ENCODE results near the gene OSBPL7. TPM values are rescaled to one million over a fixed set of nuclear protein-coding genes. Genes with fewer than 3 reads are reported as not detected.
A peak's percentile ranks its signal among the peaks of the same experiment; 100 is the strongest.

The OSBPL7 gene
- total and polyA plus RNA-seq, 2 of the 13 experiments (the other 11 are each of a cell fraction or from before 2014, with no cell fraction given) = 4.7 to 6.6 TPM

DNA sequence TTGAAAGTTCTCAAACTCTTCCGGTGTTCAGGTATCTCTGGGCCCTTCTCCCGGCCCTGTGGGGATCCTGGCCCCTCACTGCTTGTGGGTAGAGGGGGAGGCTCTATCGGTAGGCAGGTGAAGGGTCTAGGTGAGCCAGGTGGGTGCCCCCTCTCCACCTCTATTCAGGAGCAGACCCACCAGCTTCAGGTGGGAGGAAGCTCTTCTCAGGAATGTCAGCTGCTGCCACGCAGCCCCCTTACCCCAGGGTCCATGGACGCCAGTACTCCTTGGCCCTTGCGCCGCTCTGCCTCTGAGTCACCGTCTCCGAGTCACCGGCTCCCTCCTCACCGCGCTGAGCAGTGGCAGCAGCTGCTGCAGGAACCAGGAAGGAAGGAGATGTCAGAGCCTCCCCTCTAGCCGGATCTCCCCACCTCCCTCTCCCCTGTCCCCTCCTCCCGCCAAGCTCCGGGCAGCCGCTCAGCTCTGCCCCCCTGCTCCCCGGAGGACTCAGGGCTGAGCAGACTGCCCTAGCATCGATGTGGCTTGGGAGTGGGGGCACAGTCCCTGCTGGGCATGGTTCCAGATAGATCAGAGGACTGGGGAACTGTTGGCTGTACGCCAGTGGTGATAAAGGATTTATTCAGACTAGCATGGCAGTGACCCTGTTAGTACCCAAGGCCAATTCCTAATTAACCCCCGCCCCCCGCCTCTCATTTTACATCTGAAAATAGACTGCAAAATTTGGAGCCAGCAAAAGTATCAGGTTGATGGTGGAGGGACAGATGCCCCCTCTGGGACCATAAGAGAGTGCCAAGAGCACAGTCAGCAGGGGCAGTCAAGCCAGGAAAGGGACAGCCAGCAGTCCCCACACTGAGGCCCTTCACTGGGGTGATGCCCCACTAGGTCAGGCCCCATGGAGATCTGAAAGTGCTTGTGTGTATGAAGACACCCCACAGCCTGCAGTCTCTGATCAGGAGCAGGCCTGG is at the start of gene OSBPL7 (continued):
- TF ChIP-seq, protein P1, sequence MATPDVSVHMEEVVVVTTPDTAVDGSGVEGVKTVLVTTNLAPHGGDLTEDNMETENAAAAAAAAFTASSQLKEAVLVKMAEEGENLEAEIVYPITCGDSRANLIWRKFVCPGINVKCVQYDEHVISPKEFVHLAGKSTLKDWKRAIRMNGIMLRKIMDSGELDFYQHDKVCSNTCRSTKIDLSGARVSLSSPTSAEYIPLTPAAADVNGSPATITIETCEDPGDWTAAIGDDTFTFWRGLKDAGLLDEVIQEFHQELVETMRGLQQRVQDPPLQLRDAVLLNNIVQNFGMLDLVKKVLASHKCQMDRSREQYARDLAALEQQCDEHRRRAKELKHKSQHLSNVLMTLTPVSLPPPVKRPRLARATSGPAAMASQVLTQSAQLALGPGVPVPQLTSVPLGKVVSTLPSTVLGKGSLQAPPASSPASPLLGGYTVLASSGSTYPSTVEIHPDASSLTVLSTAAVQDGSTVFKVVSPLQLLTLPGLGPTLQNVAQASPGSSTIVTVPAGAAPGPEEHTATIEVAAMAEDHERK (CRISPR knock-in tag; IDR thresholded peaks at IDR 0.05; ENCODE audit: low read depth) = no peak
- no peak for TF ChIP-seq RAD51 (IDR thresholded peaks at IDR 0.05; ENCODE audit: borderline replicate concordance)
- no peak for TF ChIP-seq MBD4 (IDR thresholded peaks at IDR 0.05; ENCODE audit: borderline replicate concordance, low read length)
- TF ChIP-seq, protein P2, sequence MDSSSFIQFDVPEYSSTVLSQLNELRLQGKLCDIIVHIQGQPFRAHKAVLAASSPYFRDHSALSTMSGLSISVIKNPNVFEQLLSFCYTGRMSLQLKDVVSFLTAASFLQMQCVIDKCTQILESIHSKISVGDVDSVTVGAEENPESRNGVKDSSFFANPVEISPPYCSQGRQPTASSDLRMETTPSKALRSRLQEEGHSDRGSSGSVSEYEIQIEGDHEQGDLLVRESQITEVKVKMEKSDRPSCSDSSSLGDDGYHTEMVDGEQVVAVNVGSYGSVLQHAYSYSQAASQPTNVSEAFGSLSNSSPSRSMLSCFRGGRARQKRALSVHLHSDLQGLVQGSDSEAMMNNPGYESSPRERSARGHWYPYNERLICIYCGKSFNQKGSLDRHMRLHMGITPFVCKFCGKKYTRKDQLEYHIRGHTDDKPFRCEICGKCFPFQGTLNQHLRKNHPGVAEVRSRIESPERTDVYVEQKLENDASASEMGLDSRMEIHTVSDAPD (CRISPR knock-in tag; IDR thresholded peaks at IDR 0.05) = 0 out of 2 replicates have a peak, but pooled peaks have one; percentile 58
- peak; percentile 53; the same call in 1 of the 3 replicates for TF ChIP-seq MXI1 (IDR thresholded peaks at IDR 0.05; ENCODE audit: borderline replicate concordance, low read depth, low read length)
- TF ChIP-seq, protein P3, sequence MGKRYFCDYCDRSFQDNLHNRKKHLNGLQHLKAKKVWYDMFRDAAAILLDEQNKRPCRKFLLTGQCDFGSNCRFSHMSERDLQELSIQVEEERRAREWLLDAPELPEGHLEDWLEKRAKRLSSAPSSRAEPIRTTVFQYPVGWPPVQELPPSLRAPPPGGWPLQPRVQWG (CRISPR knock-in tag; IDR thresholded peaks at IDR 0.05; ENCODE audit: borderline replicate concordance, low read depth) = no peak
- no peak for TF ChIP-seq HHEX (CRISPR knock-in tag; IDR thresholded peaks at IDR 0.05)
- TF ChIP-seq, protein P4, sequence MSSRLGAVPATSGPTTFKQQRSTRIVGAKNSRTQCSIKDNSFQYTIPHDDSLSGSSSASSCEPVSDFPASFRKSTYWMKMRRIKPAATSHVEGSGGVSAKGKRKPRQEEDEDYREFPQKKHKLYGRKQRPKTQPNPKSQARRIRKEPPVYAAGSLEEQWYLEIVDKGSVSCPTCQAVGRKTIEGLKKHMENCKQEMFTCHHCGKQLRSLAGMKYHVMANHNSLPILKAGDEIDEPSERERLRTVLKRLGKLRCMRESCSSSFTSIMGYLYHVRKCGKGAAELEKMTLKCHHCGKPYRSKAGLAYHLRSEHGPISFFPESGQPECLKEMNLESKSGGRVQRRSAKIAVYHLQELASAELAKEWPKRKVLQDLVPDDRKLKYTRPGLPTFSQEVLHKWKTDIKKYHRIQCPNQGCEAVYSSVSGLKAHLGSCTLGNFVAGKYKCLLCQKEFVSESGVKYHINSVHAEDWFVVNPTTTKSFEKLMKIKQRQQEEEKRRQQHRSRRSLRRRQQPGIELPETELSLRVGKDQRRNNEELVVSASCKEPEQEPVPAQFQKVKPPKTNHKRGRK (CRISPR knock-in tag; IDR thresholded peaks at IDR 0.05) = no peak
- TF ChIP-seq, protein P5, sequence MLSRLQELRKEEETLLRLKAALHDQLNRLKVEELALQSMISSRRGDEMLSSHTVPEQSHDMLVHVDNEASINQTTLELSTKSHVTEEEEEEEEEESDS (CRISPR knock-in tag; IDR thresholded peaks at IDR 0.05; ENCODE audit: borderline replicate concordance) = peak; percentile 42; the same call in 1 of the 2 replicates
- no peak for TF ChIP-seq POLR2AphosphoS2 (IDR thresholded peaks at IDR 0.05; ENCODE audit: low read depth, low read length)
- TF ChIP-seq ZNF841 (CRISPR knock-in tag; IDR thresholded peaks at IDR 0.05; ENCODE audit: borderline replicate concordance) = no peak
- no peak for TF ChIP-seq NRL (CRISPR knock-in tag; IDR thresholded peaks at IDR 0.05; ENCODE audit: borderline replicate concordance)
- TF ChIP-seq KAT7 (CRISPR knock-in tag; IDR thresholded peaks at IDR 0.05; ENCODE audit: borderline replicate concordance) = peak; percentile 92
- TF ChIP-seq KAT2B (IDR thresholded peaks at IDR 0.05; ENCODE audit: borderline replicate concordance, low read depth, low read length) = no peak
- TF ChIP-seq FOSL2 (CRISPR knock-in tag; IDR thresholded peaks at IDR 0.05) = peak; percentile 70
- TF ChIP-seq GPN1 (CRISPR knock-in tag; IDR thresholded peaks at IDR 0.05; ENCODE audit: borderline replicate concordance) = no peak
- TF ChIP-seq ZNF431 (CRISPR knock-in tag; IDR thresholded peaks at IDR 0.05; ENCODE audit: borderline replicate concordance, low read depth) = no peak
- no peak for TF ChIP-seq EED (CRISPR knock-in tag; IDR thresholded peaks at IDR 0.05)
- TF ChIP-seq PHF8 (CRISPR knock-in tag; IDR thresholded peaks at IDR 0.05) = peak; percentile 59
- no peak; the same call in 1 of the 2 replicates for TF ChIP-seq ZNF160 (CRISPR knock-in tag; IDR thresholded peaks at IDR 0.05)
- TF ChIP-seq, protein P6, sequence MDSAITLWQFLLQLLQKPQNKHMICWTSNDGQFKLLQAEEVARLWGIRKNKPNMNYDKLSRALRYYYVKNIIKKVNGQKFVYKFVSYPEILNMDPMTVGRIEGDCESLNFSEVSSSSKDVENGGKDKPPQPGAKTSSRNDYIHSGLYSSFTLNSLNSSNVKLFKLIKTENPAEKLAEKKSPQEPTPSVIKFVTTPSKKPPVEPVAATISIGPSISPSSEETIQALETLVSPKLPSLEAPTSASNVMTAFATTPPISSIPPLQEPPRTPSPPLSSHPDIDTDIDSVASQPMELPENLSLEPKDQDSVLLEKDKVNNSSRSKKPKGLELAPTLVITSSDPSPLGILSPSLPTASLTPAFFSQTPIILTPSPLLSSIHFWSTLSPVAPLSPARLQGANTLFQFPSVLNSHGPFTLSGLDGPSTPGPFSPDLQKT (CRISPR knock-in tag; IDR thresholded peaks at IDR 0.05; ENCODE audit: borderline replicate concordance) = no peak

Measured in HepG2 (cell line).